ENCODE measurements around the gene FAM174C. TPM values are rescaled to one million over a fixed set of nuclear protein-coding genes. Genes with fewer than 3 reads are reported as not detected.

FAM174C gene
- total and polyA plus RNA-seq, 2 of the 8 experiments (the other 6 are each of a cell fraction or from before 2014, with no cell fraction given): 44.5 to 125 TPM

- H3K9me3 ChIP-seq (ENCODE audit: insufficient read depth in 2 of 2, low read depth in 1 of 2, low read length in 1 of 2): no peaks in the 10 kb centered on the region
- H3K4me1 ChIP-seq (replicated peaks in 1 of 4; ENCODE audit: control insufficient read depth in 3 of 4, insufficient read depth in 4 of 4, low read length in 3 of 4): peaks cover 4 to 30% (median 24%) of the 10 kb centered on the region in 4 experiments; a peak in 6 of 7 replicates
- no peak overlapping the region; a peak in 1 of 7 replicates for H3K9ac ChIP-seq (replicated peaks in 1 of 4; ENCODE audit: extremely low read depth in 1 of 4, low read depth in 3 of 4, low read length in 3 of 4)
- no peak overlapping the region for H3K4ac ChIP-seq (replicated peaks; ENCODE audit: insufficient read length, low read depth, low read length)
- H2BK20ac ChIP-seq (ENCODE audit: low read length): no peak overlapping the region
- H3K23me2 ChIP-seq (ENCODE audit: low read depth, low read length): peaks cover 18% of the 10 kb centered on the region; the same call in 1 of the 2 replicates
- H2BK12ac ChIP-seq (ENCODE audit: low read depth, low read length): no peak overlapping the region
- H4K5ac ChIP-seq (ENCODE audit: insufficient read length, low read depth, low read length): no peak overlapping the region
- H2AK5ac ChIP-seq (ENCODE audit: low read depth, low read length): no peak overlapping the region
- H4K20me1 ChIP-seq (replicated peaks in 1 of 2; ENCODE audit: control insufficient read depth in 1 of 2, insufficient read depth in 2 of 2, low read length in 2 of 2): peaks cover 7 to 23% of the 10 kb centered on the region in 2 experiments
- 0 out of 2 replicates have a peak overlapping the region, but pooled peaks have one; percentile 60 for H2BK5ac ChIP-seq (ENCODE audit: low read depth, low read length)
- ChIA-PET POLR2A (ENCODE audit: partially characterized antibody) (interaction anchor here (0.6 to 11.4 kb wide), 27 partner anchors 10 to 422 kb away, joined by 3 to 331 read pairs (median 5); partner anchors contain the start of genes ATP5F1D, CBARP and CIRBP), CTCF (ENCODE audit: partially characterized antibody) (interaction anchor here (1.3 to 3.1 kb wide), 3 partner anchors 12 to 29 kb away, joined by 5 to 29 read pairs (median 9); no protein-coding TSS in a partner anchor)
- H3K56ac ChIP-seq (replicated peaks; ENCODE audit: insufficient read length, low read depth, low read length): no peak overlapping the region
- DNase-seq (ENCODE audit: low read depth in 1 of 2, low spot score in 2 of 2): no peak
- no peak overlapping the region for H3K14ac ChIP-seq (ENCODE audit: insufficient read length)
- TF ChIP-seq POLR2A (IDR thresholded peaks at IDR 0.05; ENCODE audit: control extremely low read depth in 1 of 2, low read depth in 2 of 2, low read length in 2 of 2) (peak; percentile 75 to 84), ZNF274 (IDR thresholded peaks at IDR 0.05; ENCODE audit: borderline replicate concordance, extremely low read depth, low read length) (no peak), EZH2 (IDR thresholded peaks at IDR 0.05; ENCODE audit: low read depth, low read length, severe bottlenecking) (no peak), POLR2AphosphoS5 (IDR thresholded peaks at IDR 0.05; ENCODE audit: low read depth, low read length) (peak; percentile 94), SIX5 (IDR thresholded peaks at IDR 0.05; ENCODE audit: low read depth, low read length) (no peak)
- H3K36me3 ChIP-seq (ENCODE audit: control insufficient read depth in 2 of 4, insufficient read depth in 4 of 4, low read length in 3 of 4): peaks cover 33 to 46% (median 41%) of the 10 kb centered on the region in 4 experiments
- H3K4me3 ChIP-seq (ENCODE audit: extremely low read depth in 1 of 4, insufficient read depth in 2 of 4, low read depth in 3 of 4, low read length in 4 of 4): peak overlapping the region in 1 of 4 experiments; percentile 78; a peak in 1 of 8 replicates
- H3K79me1 ChIP-seq (ENCODE audit: low read depth, low read length): peaks cover 22% of the 10 kb centered on the region
- H2AFZ ChIP-seq (ENCODE audit: low read length): no peak overlapping the region
- no peak overlapping the region for H3K18ac ChIP-seq (ENCODE audit: extremely low read depth, low read length)
- no peak overlapping the region for H4K91ac ChIP-seq (replicated peaks; ENCODE audit: insufficient read length, low read length)
- H2BK15ac ChIP-seq (ENCODE audit: low read length): no peak overlapping the region
- FAIRE-seq: no peak
- peak overlapping the region; percentile 4 to 80; a peak in 1 of 4 replicates for H3K4me2 ChIP-seq (ENCODE audit: insufficient read depth in 1 of 2, low read depth in 2 of 2, low read length in 2 of 2)
- peaks cover 5 to 38% of the 10 kb centered on the region in 2 experiments for H3K79me2 ChIP-seq (ENCODE audit: control insufficient read depth in 1 of 2, insufficient read depth in 2 of 2, low read length in 2 of 2)
- no peaks in the 10 kb centered on the region for H3K27me3 ChIP-seq (replicated peaks in 1 of 4; ENCODE audit: control insufficient read depth in 3 of 4, extremely low read depth in 1 of 4, insufficient read depth in 3 of 4, low read length in 3 of 4)
- H4K8ac ChIP-seq (ENCODE audit: extremely low read depth, insufficient read depth, low read length): 0 out of 2 replicates have a peak overlapping the region, but pooled peaks have one; percentile 36
- H3K23ac ChIP-seq (ENCODE audit: insufficient read length): no peak overlapping the region
- 94% methylated on average over 25 of the region's 25 CpGs; no CpG with 5 or more reads in 1 of the 2 experiments for WGBS, 2 experiments (ENCODE audit: extremely low coverage in 1 of 2, insufficient coverage in 1 of 2, insufficient read length in 1 of 2, insufficient replicate concordance in 2 of 2, low coverage in 1 of 2, low lambda C conversion rate in 2 of 2, missing lambda C conversion rate in 1 of 2)
- no peak overlapping the region for H2BK120ac ChIP-seq (replicated peaks; ENCODE audit: low read depth, low read length)
- peak overlapping the region; percentile 11; the same call in 1 of the 2 replicates for H3K27ac ChIP-seq (ENCODE audit: low read depth, low read length)
Observed at GRCh38 chr19:1273263-1274041, 1.9 kb upstream of the FAM174C start.

Data from H1 (cell line).